ENCODE results near the gene HDAC9.
A peak's percentile ranks its signal among the peaks of the same experiment; 100 is the strongest.
"Not testable (repeated sequence)": the region's sequence is repeated elsewhere in the genome, so short reads cannot be mapped to it uniquely, and the experiment has no call there.

The HDAC9 gene

GRCh38 chr7:19023477-19023876 lies 527.9 kb downstream of the HDAC9 start:
- DNase-seq (ENCODE audit: low read depth), result no peak

GRCh38 chr7:19024261-19024660 lies 528.7 kb downstream of the HDAC9 start:
- DNase-seq (ENCODE audit: low read depth), result no peak

GRCh38 chr7:19026888-19027287 lies 531.3 kb downstream of the HDAC9 start:
- no peak for DNase-seq (ENCODE audit: low read depth)

- DNase-seq (ENCODE audit: low read depth), result no peak
Measured at GRCh38 chr7:19030281-19030680, 534.7 kb downstream of the HDAC9 start.

GRCh38 chr7:19032942-19033341 lies 537.4 kb downstream of the HDAC9 start:
- DNase-seq (ENCODE audit: low read depth), result not testable (repeated sequence)

- DNase-seq (ENCODE audit: low read depth), result peak; percentile 8
Measured at GRCh38 chr7:19051767-19052375, 556.3 kb downstream of the HDAC9 start.
